ENCODE measurements around the gene PRSS38. TPM values are rescaled to one million over a fixed set of nuclear protein-coding genes. Genes with fewer than 3 reads are reported as not detected.

PRSS38 gene
- total RNA-seq, 1 donor from 2014 or later: not detected

GRCh38 chr1:227779685-227780084 is 35.8 kb upstream of the PRSS38 start:
- no peak for DNase-seq (ENCODE audit: low spot score in 2 of 2)
- Histone ChIP-seq H3K4me1 (peaks cover 3 to 4% of the 10 kb centered on the region in 2 donors), H3K27ac (no peak overlapping the region), H3K4me3 (no peak overlapping the region), H3K27me3 (no peaks in the 10 kb centered on the region), H3K36me3 (peaks cover 6 to 24% of the 10 kb centered on the region in 2 donors), H3K9me3 (no peaks in the 10 kb centered on the region)
- no peak for TF ChIP-seq CTCF (IDR thresholded peaks at IDR 0.05)
- intact Hi-C loops (cut with DNase I): no loop called here

DNA sequence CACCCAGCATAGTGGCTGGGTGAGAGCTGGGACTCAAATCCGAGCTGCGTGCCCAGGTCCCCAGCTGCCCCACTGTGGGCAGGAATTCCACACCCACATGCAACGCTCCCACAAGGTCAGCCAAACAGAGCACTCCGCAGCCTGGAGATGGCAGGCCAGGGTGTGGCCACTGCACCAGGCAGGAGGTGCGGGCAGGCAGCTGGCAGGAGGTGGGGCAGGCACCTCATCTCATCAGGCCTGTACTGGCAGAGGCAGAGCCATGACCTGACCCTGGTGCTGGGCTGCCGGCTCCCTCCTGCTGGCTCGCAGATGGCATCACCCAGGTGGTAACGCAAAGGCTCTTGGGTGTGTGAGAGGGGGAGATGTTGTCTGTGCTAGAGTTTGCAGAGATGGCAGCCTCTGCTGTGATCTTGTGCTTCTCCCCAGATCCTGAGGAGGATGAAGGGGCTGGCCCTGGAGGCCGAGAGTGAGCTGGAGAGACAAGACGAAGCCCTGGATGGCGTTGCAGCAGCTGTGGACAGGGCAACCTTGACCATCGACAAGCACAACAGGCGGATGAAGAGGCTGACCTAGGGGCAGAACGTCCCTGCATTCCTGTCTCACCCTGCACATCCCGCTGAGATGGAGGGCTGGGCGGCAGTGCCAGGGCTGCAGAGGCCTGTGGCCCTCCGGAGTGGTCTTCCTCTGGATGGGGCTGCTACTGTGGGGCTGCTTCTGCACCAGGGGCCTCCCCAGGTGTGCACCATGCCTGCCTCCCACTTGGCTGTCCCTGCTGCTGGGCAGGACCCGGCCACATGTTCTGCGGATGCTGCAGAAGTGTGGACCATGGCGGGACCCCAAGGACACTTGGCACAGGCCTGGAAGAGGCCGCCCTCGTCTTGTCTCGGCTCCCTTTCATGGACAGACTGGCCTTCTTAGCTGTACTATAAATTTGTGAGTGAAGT is 35.1 kb upstream of the PRSS38 start:
- H3K9me3 ChIP-seq: no peaks in the 10 kb centered on the region
- no peaks in the 10 kb centered on the region for H3K27me3 ChIP-seq
- no peak overlapping the region for H3K4me3 ChIP-seq
- peak in 1 of 2 donors; percentile 48 for DNase-seq (ENCODE audit: low spot score in 2 of 2)
- H3K27ac ChIP-seq: no peak overlapping the region
- intact Hi-C loops (cut with DNase I): no loop called here
- TF ChIP-seq CTCF (IDR thresholded peaks at IDR 0.05): no peak
- no peaks in the 10 kb centered on the region for H3K4me1 ChIP-seq
- H3K36me3 ChIP-seq: peaks cover 6 to 24% of the 10 kb centered on the region in 2 donors

- no peak for TF ChIP-seq CTCF (IDR thresholded peaks at IDR 0.05)
- Histone ChIP-seq H3K36me3 (peaks cover 6 to 15% of the 10 kb centered on the region in 2 donors), H3K9me3 (no peaks in the 10 kb centered on the region), H3K27me3 (no peaks in the 10 kb centered on the region), H3K27ac (no peak overlapping the region), H3K4me1 (peaks cover 2 to 3% of the 10 kb centered on the region in 2 donors), H3K4me3 (no peak overlapping the region)
- peak in 1 of 2 donors; percentile 50 for DNase-seq (ENCODE audit: low spot score in 2 of 2)
- intact Hi-C loops (cut with DNase I): no loop called here
Observed at GRCh38 chr1:227781314-227781930, 34.1 kb upstream of the PRSS38 start.

- DNase-seq (ENCODE audit: low spot score in 2 of 2): peak in 1 of 2 donors; percentile 42
Observed at GRCh38 chr1:227782226-227782625, 33.2 kb upstream of the PRSS38 start.

More at GRCh38 chr1:227782226-227782625, 33.2 kb upstream of the PRSS38 start:
- H3K4me1 ChIP-seq: peaks cover 3 to 10% of the 10 kb centered on the region in 2 donors
- intact Hi-C loops (cut with DNase I): no loop called here
- no peak overlapping the region for H3K27ac ChIP-seq
- no peaks in the 10 kb centered on the region for H3K27me3 ChIP-seq
- no peak overlapping the region for H3K4me3 ChIP-seq
- TF ChIP-seq CTCF (IDR thresholded peaks at IDR 0.05): no peak
- H3K9me3 ChIP-seq: no peaks in the 10 kb centered on the region
- peaks cover 6 to 13% of the 10 kb centered on the region in 2 donors for H3K36me3 ChIP-seq
